GM10248 (cell line): ENCODE results near the gene SLC22A15.
"Not testable (repeated sequence)": the region's sequence is repeated elsewhere in the genome, so short reads cannot be mapped to it uniquely, and the experiment has no call there.

Experiments used
- CTCF ChIA-PET: fragments of 300-600 bp; sonication (Branson Sonifier 250); formaldehyde crosslinking; extraction: SDS; loops from one replicate; lab custom pipeline; 2021; ENCODE audit warnings: antibody characterized with exemption; lab: Yijun Ruan, JAX
- POLR2A ChIA-PET: fragments of 350-650 bp; sonication (Branson Sonifier 250); formaldehyde crosslinking; extraction: SDS; loops from one replicate; lab custom pipeline; 2020; ENCODE audit warnings: antibody characterized with exemption; lab: Yijun Ruan, JAX
- DNase-seq: peaks from one replicate; pipeline ENCODE4 v3.0.0; 2012; ENCODE audit errors: extremely low spot score
- TF ChIP-seq, protein P1 (sequence below): IDR thresholded peaks from 2 replicates; pipeline ENCODE4 v1.5.1; 2012; ENCODE audit warnings: mild to moderate bottlenecking, low read depth; ENCODE audit errors: extremely low read depth, missing control alignments, control extremely low read depth

SLC22A15 gene

GRCh38 chr1:116036255-116036654 lies 59.9 kb downstream of the SLC22A15 start:
- TF ChIP-seq, protein P1, sequence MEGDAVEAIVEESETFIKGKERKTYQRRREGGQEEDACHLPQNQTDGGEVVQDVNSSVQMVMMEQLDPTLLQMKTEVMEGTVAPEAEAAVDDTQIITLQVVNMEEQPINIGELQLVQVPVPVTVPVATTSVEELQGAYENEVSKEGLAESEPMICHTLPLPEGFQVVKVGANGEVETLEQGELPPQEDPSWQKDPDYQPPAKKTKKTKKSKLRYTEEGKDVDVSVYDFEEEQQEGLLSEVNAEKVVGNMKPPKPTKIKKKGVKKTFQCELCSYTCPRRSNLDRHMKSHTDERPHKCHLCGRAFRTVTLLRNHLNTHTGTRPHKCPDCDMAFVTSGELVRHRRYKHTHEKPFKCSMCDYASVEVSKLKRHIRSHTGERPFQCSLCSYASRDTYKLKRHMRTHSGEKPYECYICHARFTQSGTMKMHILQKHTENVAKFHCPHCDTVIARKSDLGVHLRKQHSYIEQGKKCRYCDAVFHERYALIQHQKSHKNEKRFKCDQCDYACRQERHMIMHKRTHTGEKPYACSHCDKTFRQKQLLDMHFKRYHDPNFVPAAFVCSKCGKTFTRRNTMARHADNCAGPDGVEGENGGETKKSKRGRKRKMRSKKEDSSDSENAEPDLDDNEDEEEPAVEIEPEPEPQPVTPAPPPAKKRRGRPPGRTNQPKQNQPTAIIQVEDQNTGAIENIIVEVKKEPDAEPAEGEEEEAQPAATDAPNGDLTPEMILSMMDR = no peak
- no peak for DNase-seq
- ChIA-PET CTCF (no interaction called here), POLR2A (no interaction called here)

DNA sequence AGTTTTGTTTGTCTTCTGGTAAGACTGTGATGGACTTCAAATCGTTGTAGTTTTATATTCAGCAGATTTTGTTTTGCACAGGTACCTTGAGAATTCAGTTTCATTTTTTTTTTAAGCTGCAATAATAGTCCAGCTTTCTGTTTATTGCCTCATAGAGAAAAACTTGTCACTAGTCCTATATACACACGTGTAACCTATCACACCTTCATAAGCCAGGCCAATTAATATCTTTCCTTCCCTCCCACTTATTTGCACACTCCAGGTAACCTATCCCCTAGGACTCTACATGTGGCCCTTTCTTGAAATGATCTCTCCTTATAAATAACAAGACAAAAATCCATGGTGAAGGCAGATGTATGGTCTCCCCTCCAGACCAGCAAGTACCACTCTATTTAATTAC lies 62.4 kb downstream of the SLC22A15 start:
- POLR2A ChIA-PET = no interaction called here
- no peak for DNase-seq
- CTCF ChIA-PET = interaction anchor here (1.5 to 2.4 kb wide), 2 partner anchors 10 to 18 kb away, joined by 5 to 8 read pairs; no protein-coding TSS in a partner anchor

DNA sequence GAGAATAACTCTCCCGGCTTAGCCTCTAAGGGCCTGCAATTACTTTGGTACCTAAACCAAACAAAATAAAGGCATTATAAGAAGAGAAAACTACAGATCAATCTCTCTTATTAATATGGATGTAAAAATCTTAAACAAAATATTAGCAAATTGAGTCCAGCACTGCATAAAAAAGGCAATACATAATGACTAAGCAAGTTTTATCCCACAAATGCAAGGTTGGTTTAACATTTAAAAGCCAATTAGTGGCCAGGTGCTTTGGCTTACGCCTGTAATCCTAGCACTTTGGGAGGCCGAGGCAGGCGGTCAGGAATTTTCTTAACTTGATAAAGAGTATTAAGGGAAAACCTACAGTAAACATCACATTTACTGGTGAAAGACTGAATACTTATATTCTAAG lies 67.8 kb downstream of the SLC22A15 start:
- no peak for DNase-seq
- ChIA-PET POLR2A (no interaction called here), CTCF (no interaction called here)
- TF ChIP-seq, protein P1 = no peak

More for the DNA sequence above, 62.4 kb downstream of the SLC22A15 start:
- TF ChIP-seq, protein P1 = no peak

GRCh38 chr1:116046933-116047332 lies 70.6 kb downstream of the SLC22A15 start:
- POLR2A ChIA-PET, DNase-seq: not testable (repeated sequence)
- CTCF ChIA-PET = interaction anchor here (1.0 kb wide), 1 partner anchor 27 kb away, joined by 3 read pairs; no protein-coding TSS in a partner anchor

- DNase-seq, POLR2A ChIA-PET, CTCF ChIA-PET: not testable (repeated sequence)
Observed at GRCh38 chr1:116051896-116052295, 75.6 kb downstream of the SLC22A15 start.

DNA sequence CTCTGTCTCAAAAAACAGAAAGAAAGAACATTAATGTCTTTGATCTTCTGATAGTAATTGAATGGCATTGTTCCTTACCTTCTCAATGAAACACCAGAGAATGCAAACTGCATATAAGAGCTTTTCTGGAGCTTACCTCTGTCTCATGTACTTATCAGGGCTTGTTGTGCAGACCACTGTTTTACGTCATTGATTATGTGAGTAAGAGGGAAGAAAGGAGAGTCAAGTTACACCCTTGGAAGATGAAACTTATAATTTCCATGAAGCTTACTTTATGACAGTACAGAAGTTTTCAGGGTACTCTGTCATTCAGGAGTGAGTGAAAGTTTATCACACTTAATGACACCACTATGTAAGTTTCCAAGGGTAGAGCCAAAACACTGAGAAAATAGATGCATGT lies 85.9 kb downstream of the SLC22A15 start:
- DNase-seq = no peak
- TF ChIP-seq, protein P1 = no peak
- ChIA-PET CTCF (interaction anchor here (1.0 kb wide), 1 partner anchor 28 kb away, joined by 3 read pairs; no protein-coding TSS in a partner anchor), POLR2A (no interaction called here)

DNA sequence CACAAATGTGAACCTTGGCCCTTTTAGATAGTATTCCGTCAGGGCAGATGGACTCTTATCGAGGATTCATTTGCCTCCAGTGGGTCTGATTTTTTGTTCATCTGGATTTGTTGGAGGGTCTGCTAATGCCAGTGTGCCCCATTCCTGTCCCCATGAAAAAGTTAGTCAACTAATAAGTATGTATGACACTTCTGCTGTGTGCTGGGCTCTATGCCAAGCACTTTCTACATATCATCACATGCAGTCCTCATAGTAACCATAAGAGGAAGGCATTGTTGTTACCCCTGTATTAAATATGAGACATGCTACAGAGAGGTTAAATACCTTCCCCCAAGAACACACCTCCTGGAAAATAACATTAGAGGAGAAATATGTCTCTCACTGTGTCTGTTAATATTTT lies 88.3 kb downstream of the SLC22A15 start:
- CTCF ChIA-PET = no interaction called here
- TF ChIP-seq, protein P1 = no peak
- DNase-seq = no peak
- POLR2A ChIA-PET = no interaction called here

DNA sequence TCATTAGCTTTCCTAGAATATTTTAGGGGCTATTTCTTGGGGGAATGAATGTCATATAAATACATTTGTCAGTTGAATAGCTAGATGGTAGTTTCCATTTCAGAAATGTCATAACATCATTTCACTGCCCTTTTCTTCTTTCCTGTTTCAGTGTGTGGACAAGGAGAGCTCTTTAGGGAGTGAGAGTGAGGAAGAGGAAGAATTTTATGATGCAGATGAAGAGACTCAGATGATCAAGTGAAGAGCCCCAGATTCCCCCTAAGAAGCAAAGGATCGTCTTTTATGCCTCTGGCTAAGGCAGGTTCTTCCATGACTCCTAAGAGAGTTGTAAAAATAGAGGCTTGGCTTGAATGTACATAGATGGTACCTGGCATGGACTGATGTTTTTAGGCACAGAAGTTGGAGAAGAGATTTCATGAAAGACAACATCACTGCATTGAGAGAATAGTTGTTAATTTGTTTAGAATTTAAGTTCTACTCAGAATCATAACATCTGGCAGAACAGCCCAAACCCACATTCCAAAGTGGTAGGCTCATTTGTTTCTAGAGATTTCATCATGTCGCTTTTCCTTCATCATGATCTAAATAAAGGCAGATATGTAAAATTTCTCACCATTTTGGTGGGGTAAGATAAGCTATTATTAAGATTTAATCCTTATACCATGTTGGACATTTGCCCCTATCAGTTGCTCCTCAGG lies 90.7 kb downstream of the SLC22A15 start:
- no peak for DNase-seq
- TF ChIP-seq, protein P1 = no peak
- ChIA-PET CTCF (interaction anchor here (1.8 kb wide), 1 partner anchor 11 kb away, joined by 5 read pairs; no protein-coding TSS in a partner anchor), POLR2A (no interaction called here)
